Activated CD4-positive, alpha-beta T cell treated with anti-CD3 and anti-CD28 coated beads, Interleukin-2, Interleukin-6, amounts not matched to agents 100 ng/mL and 50 ng/mL, durations not matched to agents 16 hours and 8 hours (primary cell): ENCODE data around the gene FAM184B.
"Not testable (repeated sequence)": the region's sequence is repeated elsewhere in the genome, so short reads cannot be mapped to it uniquely, and the experiment has no call there.

Source experiments
- DNase-seq: peaks from one replicate; pipeline ENCODE4 v3.0.0-alpha.2; 2020

Gene FAM184B

DNA sequence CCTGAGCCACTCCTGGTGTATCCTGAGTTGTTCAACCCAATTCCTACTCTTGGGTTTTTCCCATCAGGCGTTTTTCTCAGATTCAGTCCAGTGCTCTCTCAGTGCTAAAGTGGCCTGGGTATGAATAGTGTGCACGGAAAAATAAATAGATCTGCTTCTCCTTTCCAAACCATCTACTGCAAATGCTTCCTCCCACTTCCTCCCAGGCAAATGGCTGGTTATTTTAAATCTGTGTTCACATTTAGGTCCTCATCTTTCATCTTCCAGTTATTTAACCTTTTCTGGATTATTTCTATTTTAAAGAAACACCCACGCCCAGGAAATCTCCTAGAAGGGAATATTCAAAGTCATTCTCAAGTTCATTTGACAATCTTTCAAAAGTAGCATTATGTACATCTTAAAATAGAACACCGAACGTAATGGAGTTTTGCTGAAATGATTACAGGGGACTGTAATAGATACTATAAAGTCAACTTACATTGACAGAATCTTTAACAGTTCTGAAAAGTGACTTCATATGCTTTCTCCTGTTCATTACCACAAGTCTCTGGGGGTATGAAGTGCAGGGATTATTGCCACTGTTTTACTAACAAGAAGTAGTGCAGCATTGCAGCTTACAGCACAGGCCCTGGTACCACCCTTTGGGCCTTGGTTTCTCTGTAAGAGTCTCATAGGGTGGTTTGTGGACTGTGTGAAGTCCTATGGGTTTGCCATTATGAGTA lies 100.7 kb downstream of the FAM184B start:
- no peak for DNase-seq

DNA sequence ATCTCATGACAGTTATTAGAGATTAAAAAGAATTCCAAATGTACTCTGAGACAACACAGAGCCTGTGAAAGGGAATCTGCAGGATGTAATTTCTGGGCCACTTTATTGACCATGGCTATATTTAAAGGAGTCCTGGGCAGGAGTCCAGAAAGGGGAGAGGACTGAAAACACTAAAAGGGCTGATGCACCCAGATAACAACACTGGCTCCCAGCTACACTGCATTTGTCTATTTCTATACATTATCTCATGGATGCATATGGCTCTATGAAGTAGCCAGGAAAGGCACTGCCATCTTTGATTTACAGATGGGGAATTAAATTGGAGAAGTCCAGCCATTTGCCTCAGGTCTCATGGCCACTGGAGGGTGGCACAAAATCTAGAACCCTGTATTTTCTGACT lies 111.0 kb downstream of the FAM184B start:
- DNase-seq, result no peak

DNA sequence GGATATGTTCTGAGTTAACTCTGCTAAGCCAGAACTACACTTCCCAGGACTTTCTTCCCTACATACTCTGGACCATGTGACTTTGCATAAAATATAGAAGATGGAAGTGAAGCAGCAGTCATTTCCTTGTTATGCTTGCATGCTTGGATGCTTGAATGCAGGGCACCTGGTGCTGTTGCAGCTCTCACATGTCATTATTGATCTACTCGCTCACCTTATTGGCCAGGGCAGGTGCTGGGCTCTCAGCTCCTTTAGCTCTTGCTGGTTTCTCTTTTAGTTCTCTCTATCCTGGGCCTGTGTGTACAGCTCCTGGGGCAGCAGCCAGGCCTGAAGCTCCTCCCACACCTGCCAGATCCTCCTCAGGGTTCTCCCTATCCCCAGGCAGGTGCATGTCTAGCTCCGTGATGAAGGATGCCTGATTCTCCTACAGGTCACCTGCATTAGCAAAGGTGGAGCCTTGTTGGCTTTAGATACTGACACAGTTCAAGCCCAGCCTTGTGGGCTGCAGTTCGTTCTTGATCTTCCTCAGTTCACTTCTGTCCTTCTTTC lies 113.7 kb downstream of the FAM184B start:
- no peak for DNase-seq

DNA sequence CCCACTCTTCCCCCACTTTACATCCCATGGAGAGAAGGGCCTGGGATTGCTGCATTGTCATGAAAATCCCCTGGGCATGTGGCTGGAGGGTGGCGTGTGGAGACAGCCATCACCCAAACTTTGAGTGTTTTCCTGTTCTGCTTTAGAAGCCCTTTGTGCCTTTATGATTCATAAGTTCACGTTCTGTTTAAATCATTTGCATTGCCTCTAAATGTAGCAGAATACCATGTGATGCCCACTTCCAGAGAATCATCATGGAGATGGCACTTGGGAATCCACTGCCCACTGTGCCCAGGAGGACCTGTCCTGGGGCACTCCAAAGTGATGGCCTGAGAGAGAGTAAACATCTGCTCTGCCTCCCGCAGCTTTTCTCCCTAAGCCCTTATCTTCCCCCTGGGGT lies 114.2 kb downstream of the FAM184B start:
- no peak for DNase-seq

DNA sequence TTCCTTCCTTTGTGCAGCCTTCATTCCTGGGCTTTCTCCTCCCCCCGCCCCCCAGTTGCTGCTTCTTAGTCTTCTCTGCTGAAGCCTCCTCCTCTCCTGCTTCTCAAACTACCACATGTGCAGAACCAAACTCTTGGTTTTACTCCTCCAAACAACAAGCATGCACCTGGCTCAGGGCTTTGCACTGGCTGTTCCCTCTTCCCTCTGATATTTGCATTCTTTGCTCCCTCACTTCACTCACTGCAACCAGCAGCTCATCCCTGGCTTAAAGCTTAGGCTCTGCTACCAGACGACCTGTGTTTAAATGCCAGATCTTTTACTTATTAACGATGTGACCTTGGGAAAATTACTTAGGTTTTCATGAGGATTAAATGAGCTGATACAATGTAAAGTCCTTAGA lies 115.6 kb downstream of the FAM184B start:
- no peak for DNase-seq

DNA sequence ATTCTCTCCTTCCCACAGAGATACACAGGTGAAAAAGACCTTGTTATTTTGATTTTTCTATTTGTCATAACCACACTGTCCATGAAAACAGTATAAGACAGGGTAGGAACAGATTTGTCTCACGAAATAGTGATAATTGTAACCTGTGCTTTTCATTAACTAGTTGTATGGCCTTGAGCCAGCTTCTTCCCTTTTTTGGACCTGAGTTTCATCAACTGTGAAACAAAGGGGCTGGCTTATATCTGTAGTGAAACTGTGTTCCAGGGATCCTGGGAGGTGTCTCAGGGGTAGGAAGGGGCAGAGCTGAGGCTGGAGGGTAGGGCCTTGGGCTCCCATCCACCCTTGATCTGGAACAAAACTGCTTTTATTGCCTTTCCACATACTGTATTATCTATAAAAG lies 116.1 kb downstream of the FAM184B start:
- DNase-seq, result no peak

DNA sequence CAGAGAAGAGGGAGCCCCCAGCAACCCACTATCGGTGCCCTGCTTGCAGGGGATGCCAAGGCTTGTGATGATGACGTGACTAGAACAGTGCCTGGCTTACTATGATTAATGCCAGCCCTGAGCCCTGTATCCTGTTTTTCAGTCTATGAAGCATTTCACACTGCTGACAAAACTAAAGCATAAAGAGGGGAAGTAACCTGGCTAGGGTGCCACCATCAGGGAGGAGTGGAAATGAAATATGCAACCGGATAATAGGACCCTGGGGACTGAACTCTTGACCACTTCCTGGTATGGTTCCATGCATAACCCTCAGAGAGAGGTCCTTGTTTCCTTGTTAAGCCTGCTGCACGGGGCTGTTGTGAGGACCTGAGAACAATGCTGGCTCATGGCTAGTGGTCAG lies 116.7 kb downstream of the FAM184B start:
- no peak for DNase-seq

DNA sequence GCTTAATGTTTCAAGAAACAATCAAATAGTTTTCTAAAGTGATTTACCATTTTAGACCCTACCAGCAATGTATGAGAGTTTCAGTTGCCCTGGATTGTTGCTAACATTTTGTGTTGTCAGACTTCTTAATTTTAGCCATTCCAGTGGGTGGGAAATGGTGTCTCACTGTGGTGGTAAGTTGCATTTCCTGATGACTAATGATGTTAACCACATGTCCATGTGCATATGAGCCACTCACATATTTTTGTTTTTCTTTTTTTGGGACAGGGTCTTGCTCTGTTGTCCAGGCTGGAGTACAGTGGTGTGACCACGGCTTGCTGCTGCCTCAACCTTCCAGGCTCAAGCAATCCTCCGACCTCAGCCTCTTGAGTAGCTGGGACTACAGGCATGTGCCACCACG lies 118.7 kb downstream of the FAM184B start:
- no peak for DNase-seq

DNA sequence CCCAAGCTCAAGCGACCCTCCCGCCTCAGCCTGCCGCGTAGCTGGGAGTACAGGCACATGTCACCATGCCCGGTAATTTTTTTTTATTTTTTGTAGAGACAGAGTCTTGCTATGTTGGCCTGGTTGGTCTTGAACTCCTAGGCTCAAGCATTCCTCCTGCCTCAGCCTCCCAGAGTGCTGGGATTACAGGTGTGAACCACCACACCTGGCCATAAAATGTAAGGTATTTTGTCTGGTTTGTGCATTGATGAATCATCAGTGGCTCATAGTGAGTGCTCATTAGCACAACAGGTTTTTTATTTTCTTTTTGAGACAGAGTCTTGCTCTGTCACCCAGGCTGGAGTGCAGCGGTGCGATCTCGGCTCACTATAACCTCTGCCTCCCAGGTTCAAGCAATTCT lies 122.2 kb downstream of the FAM184B start:
- DNase-seq, result not testable (repeated sequence)

DNA sequence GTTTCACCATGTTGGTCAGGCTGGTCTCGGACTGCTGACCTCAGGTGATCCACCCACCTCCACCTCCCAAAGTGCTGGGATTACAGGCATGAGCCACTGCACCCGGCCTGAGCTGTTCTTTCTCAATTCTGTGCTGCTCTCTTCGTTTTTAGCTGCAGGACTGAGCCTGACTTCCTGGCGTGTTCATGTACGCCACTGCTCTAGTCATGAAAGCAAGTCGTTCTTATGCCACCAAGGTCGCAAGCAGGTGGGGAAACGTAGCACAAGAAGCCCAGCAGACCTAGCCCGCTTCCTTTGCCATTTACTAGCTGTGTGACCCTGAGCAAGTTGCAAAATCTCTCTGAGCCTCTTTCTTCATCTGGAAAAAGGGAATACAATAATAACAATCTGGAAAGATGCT lies 123.6 kb downstream of the FAM184B start:
- DNase-seq, result no peak

DNA sequence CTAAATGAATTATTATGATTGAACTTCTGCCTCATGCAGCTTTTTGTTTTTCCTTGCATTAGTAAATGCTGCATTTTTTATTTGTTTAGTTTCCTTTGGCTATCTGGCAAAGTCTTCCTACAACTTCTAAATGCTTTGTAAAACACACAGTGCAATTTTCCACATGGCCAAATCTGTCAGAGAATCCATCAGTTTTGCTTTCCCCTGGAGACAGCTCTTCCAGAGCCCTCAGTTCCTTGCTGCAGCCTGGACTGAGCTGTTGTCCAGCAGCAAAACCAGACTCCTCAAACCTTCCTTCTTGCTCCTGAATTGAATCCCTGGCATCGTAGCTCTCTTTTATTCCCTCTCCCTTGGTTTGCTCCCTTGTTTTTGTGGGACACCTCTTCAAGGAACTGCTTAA lies 124.3 kb downstream of the FAM184B start:
- DNase-seq, result no peak

DNA sequence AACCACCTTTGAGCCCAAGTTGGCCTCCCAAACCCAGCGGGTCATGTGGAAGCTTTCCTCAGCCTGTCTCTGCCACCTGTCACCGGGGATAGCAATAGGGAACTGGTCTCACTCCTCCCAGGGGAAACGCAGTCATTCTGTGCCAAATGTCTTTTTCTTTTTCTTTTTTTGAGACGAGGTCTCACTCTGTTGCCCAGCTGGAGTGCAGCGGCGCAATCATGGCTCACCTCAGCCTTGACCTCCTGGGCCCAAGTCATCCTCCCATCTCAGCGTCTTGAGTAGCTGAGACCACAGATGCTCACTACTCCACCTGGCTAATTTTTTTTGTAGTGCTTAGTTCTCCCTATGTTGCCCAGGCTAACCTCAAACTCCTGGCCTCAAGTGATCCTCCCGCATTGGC lies 126.7 kb downstream of the FAM184B start:
- DNase-seq, result no peak

DNA sequence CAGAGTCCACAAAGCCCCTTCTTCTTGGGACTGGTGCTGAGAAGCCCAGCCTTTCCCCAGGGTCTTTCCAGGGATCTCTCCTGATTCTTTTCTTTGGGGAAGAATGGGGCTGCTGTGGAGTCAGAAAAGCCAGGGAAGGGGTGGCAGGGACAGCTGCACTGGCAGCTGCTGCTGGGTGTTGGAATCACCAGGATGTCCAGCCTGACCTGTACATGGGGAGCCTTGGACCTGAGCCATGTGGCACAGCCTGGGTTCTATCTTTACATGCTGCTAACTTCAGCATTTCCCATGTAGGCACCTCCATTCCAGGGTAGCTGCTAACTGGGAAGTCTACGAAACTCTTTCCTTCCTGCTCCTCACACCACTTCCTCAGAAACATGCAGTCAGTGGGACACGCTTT lies 131.0 kb downstream of the FAM184B start:
- no peak for DNase-seq

DNA sequence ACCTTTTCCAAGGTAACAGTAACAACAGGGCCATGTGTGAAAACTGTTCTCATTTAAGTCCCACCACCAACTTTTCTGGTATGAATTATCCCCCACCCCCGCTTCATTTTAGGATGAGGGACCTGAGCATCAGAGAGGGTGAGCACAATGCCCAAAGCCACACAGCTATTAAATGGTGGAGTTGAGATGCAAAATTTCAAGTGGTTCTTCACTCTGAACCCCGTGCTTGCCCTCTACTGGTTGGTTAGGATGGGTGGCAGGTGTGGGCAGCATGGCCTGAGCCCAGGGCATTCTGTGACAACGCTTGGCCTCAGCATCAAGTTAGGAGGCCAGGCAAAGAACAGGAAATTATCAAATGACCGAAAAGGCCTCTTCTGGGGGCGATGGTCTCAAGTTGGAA lies 133.5 kb downstream of the FAM184B start:
- no peak for DNase-seq

DNA sequence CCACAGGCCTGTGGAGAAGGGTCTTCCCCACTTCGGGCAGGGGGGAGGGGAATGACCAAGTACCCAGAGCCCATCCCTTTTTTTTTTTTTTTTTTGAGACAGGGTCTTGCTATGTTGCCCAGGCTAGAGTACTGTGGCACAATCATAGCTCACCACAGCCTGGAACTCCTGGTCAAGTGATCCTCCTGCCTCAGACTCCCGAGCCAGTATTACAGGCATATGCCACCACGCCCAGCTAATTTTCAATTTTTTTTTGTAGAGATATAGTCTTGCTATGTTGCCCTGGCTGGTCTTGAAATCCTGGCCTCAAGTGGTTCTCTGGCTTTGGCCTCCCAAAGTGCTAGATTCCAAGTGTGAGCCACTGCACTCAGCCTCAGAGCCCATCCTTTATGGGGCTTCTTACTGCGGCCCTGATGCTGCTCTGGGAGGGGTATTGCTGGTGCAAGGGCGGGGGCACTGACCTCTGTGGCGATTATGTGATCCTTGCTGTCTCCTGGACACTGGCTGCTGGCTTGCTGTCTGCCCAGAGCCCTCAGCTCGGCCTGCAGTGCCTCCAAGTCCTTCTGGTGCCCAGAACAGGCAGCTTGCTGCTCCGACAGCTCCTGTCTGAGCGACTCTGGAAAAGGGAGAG lies 134.1 kb downstream of the FAM184B start:
- DNase-seq, result no peak

DNA sequence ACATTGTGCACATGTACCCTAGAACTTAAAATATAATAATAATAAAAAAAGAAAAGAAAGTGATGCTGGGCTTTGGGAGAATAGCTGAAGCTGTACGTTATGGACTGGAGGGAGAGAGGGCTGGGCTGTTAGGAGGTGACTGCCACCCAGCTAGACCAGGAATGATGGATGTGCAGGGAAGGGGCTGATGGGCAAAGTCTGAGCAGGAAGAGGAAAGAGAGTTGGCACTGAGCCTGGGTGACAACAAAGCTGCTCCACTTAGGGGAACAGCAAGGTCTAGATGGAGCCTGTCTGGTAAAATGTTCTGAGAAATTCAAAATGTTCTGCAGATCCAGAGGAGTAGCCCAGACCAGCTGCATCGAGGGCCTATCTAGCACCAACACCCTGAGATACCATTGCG lies 134.7 kb downstream of the FAM184B start:
- no peak for DNase-seq

DNA sequence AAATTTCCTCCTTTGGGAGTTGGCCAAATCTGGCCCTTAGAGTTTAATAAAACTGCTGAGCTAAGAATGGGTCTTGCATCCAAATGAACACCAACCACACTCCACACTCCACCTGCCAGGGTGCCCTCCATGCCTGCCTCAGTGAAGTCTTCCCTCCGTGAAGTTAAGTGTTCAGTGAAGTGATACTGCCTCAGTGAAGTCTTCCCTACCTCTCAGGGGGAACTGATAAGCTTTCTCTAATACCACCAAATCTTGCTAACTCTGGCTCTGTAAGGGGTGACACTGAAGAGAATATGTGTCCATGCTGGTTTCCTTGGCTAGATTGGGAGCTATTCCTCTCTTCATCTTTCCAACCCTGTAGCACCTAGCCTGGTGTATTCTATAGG lies 139.0 kb downstream of the FAM184B start:
- DNase-seq, result no peak

DNA sequence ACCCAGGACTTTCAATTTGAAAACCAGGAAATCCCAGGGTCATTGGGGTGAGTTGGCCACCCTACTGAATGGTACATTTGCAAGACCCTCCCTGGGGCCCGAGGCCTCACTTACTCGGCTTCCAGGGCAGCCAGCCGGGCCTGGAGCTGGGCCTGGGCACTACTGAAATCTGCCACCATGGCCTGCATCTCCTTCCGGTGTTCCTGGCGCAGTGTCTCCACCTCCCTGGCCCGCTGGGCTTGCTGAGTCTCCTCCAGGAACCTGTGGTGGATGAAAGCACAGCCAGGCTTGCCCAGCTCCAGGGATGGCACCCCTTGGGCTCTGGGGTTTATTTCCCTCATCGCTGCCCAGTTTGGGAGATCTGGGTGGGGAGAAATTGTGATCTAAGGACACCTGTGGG lies 142.3 kb downstream of the FAM184B start:
- DNase-seq, result no peak

DNA sequence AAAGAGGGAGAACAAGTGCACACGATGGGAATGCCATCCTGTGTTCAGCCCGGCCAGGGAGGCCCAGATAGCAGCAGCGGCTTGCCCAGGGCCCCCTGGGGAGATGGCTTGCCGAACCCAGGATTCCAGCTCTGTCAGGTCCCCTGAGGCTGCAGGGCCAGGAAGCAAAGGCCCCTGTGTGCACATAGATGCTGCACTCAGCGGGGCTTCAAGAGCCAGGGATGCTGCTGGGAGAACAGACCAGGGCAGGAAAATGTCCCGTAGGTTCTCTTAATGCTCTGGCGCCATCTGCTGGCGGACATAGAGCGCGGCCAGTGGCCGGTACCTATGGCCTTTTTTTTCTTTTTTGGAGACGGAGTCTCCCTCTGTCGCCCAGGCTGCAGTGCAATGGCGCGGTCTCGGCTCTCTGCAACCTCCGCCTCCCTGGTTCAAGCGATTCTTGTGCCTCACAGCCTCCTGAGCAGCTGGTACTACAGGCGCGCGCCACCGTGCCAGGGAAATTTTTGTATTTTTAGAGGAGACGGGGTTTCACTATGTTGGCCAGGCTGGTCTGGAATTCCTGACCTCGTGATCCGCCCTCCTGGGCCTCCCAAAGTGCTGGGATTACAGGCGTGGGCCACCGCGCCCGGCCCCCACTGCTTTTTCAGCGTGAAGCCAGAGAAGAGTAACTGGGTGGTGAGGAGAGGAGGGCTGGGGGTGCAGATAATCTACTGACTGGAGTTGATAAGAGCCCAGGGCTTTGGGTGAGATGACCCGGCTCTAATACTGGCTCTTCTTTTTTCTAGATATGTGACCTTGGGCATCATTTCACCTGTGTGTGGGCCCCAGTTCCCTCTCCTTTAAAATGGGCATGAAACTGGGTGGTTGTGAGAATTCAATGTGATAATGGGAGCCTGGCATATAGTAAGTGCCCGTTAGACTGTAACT lies 144.5 kb downstream of the FAM184B start:
- DNase-seq, result peak; percentile 79

DNA sequence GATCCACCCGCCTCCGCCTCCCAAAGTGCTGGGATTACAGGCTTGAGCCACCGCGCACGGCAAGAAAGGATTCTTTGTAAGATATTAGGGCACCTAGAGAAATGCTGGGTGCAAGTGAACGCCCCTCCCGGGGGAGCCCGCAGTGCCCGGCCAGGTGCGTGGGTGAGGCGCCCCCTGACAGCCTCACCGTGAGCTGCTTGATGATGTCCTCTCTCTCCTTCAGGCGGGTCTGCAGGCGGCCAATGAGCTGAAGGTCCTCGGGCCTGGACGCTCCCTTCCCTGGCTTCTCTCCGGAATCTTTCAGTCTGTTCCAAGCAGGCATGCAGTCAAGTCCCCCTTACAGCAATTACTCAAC lies 145.1 kb downstream of the FAM184B start:
- no peak for DNase-seq

DNA sequence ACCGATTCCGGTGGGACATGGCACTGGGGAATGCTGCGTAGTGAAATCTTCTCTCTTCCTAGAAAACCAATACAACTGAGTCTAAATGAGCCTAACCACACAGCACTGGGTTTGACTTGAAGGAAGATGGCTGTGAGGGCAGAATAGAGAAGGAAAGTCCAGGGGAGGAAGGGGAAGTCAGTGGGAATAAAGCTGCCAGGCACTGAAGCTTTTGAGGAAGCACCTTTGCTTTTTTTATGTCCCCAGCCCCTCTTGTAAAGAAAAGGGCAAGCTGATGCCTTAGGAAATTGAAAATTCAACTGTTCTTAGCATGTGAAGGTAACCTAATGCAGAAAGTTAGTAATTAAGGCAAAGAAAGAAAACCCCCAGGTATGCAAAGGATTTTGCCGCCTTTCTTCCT lies 146.4 kb downstream of the FAM184B start:
- DNase-seq, result no peak

DNA sequence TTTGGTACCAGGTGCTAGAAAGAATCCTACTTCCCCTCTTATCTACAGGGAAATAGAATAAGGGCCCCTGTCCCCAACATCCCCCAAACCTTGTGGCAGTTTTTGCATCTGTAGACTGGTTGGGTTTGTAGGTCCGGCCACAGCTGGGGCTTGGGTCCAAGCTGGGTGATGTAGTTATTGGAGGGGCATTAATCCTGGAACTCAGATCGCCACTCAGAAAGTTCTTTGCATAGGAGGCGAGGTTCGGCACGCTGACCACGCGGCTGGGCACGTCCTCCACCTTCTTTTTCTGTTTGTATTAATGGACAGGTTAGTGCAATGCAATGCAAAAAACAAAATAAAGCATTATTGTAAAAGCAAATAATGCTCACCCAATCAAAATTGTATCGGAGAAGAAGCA lies 147.8 kb downstream of the FAM184B start:
- no peak for DNase-seq

DNA sequence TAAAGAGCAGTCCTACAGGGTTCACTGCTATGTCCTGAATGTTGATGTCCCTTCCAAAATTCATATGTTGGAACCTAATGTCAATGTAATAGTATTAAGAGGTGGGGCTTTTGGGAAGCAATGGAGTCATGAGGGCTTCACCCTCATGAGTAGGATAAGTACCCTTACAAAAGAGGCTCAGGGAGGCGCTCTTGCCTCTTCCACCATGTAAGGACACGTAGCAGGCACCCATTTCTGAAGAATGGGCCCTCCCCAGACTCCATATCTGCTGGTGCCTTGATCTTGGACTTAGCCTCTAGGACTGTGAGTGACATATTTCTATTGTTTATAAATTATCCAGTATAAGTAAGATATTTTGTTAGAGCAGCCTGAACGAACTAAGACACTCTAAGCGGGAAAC lies 151.2 kb downstream of the FAM184B start:
- no peak for DNase-seq

DNA sequence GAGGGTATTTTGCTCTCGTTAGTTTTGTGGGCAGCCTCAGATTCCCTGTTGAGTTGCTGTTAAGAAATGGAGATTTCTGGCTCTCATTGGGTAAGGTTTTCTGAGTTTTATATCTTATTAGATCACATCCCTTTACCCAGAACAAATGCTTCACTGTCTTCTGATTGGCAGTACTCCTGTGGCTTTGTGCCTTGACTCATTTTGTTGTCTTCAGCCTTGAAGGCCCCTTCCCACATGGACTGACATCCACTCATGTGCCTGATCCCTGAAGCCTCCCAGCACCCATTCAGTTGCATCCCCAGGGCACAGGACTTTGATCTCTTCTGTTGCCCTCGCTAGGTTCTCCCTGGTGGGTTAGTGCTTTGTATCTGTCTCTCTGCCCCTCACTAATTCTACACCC lies 156.6 kb downstream of the FAM184B start:
- DNase-seq, result no peak
